ENCODE results near the gene GNG13. TPM values are rescaled to one million over a fixed set of nuclear protein-coding genes. Genes with fewer than 3 reads are reported as not detected.

The GNG13 gene
- total and polyA plus RNA-seq, 11 donors = not detected

DNA sequence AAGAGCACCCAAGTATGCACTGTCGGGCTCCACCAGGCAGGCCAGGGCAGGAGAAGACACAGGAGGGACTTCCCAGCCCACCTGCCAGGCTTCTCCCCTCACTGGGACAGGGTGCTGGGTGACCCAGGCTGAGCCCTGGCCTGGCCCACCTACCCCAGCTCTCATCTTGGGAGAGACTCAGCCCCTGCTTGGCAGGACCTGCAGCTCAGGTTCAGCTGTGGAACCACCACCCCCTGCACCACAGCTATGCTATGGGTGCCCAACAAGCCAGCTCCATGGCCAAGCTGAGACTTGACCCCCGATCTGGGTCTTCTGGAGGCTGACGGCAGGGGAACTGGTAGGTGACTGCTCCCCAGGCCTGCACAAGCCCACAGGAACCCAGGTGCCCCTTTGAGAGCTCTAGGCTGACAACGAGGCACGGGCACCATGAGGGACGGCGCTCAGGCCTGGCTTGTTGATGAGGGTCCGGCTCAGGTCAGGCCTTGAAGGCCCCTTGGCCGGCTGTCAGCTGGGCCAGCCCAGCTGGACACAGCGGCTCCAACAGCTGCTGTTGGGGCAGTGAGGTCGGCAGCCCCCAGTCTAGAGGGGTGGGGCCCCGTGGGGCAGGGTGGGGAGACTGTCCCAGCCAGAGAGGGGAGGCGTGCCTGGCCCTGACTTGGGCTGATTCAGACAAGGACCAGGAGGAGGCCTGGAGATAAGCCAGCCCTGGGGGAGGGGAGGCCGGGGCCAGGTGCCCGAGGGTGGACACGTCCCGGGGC is 17.0 kb downstream of the GNG13 start:
- Histone ChIP-seq H3K27ac (no peak overlapping the region), H3K9me3 (no peaks in the 10 kb centered on the region), H3K36me3 (peaks cover 0 to 11% (median 0%) of the 10 kb centered on the region in 9 donors), H3K4me1 (peaks cover 0 to 29% (median 10%) of the 10 kb centered on the region in 12 donors), H3K4me3 (no peak overlapping the region), H3K27me3 (peaks cover 2 to 44% (median 11%) of the 10 kb centered on the region in 9 donors)
- 27 to 36% (median 31%) methylated on average over 6 to 17 of the region's 17 CpGs for whole genome bisulfite sequencing, 4 donors
- intact Hi-C loops (cut with DNase I) = loop anchor here in 5 of 10 donors (2.0 kb wide), 1 partner anchor 73 kb away; no protein-coding TSS in a partner anchor
- DNase-seq = peak in 2 of 5 donors; percentile 55 to 58
- peak in 1 of 4 donors; percentile 4 for ATAC-seq
- no peak for TF ChIP-seq POLR2A (IDR thresholded peaks at IDR 0.05)
- TF ChIP-seq, protein P1, sequence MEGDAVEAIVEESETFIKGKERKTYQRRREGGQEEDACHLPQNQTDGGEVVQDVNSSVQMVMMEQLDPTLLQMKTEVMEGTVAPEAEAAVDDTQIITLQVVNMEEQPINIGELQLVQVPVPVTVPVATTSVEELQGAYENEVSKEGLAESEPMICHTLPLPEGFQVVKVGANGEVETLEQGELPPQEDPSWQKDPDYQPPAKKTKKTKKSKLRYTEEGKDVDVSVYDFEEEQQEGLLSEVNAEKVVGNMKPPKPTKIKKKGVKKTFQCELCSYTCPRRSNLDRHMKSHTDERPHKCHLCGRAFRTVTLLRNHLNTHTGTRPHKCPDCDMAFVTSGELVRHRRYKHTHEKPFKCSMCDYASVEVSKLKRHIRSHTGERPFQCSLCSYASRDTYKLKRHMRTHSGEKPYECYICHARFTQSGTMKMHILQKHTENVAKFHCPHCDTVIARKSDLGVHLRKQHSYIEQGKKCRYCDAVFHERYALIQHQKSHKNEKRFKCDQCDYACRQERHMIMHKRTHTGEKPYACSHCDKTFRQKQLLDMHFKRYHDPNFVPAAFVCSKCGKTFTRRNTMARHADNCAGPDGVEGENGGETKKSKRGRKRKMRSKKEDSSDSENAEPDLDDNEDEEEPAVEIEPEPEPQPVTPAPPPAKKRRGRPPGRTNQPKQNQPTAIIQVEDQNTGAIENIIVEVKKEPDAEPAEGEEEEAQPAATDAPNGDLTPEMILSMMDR (IDR thresholded peaks at IDR 0.05) = no peak

DNA sequence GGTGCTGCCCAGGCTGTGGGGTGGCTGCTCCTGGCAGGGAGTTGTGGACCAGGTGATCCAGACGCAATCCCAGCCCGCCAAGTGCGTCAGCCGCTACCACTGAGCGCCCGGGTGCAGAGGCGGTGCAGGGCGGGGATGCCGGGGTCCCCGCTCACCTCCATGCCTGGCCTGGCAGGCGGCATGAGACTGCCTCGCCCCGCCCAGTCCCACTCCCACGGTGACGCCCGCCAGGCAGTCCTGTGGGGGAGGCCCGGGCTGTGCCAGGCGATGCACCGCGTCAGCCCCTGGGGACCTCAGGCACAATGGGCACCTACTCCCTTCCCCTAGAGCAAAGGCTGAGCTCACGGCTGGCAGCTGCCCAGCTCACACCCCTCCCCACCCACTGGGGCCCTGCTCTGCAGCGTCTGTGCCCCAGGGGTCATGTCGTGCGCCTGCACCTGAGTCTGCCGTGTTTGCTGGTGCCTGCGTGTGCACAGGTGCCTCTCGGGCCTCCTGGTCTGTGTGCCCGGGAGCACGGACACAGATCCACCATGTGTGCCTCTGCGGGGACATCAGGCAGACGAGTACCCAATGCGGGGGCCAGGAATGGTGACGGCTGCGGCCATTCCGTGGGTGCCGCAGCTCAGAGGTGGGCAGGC is 17.6 kb downstream of the GNG13 start:
- H3K9me3 ChIP-seq = no peaks in the 10 kb centered on the region
- no peak overlapping the region for H3K27ac ChIP-seq
- no peak overlapping the region for H3K4me3 ChIP-seq
- H3K4me1 ChIP-seq = peaks cover 0 to 27% (median 10%) of the 10 kb centered on the region in 12 donors
- H3K27me3 ChIP-seq = peaks cover 7 to 49% (median 12%) of the 10 kb centered on the region in 9 donors
- WGBS, 4 donors = 72 to 80% (median 74%) methylated on average over 5 to 36 of the region's 36 CpGs
- no peak for ATAC-seq
- H3K36me3 ChIP-seq = peaks cover 0 to 11% (median 0%) of the 10 kb centered on the region in 9 donors
- intact Hi-C loops (cut with DNase I) = no loop called here
- no peak for TF ChIP-seq POLR2A (IDR thresholded peaks at IDR 0.05)
- TF ChIP-seq, protein P1 (IDR thresholded peaks at IDR 0.05) = no peak
- no peak for DNase-seq

DNA sequence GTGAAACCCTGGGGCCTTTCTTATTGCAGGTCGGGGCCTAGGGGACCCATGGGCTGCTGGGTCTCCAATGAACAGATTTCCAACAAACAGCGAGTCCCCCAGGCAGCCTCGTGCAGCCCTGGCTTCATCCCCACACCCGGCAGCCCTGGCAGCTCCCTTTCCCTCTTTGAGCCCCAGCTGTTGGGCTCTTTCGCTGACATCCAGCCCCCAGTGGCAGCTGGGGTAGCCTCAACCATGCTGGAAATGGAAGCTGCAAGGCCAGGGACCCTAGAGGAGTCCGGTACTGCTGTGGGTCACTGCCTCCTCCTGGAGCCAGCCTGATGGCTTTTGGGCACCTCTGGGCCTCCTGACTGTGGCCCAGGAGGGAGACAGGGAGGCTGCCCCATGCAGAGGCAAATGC is 18.3 kb downstream of the GNG13 start:
- no peak for ATAC-seq
- TF ChIP-seq POLR2A (IDR thresholded peaks at IDR 0.05) = no peak
- TF ChIP-seq, protein P1 (IDR thresholded peaks at IDR 0.05) = no peak
- Histone ChIP-seq H3K27ac (no peak overlapping the region), H3K4me1 (peaks cover 0 to 21% (median 5%) of the 10 kb centered on the region in 12 donors), H3K27me3 (peaks cover 7 to 49% (median 12%) of the 10 kb centered on the region in 9 donors), H3K36me3 (peaks cover 0 to 11% (median 0%) of the 10 kb centered on the region in 9 donors), H3K9me3 (no peaks in the 10 kb centered on the region), H3K4me3 (no peak overlapping the region)
- no peak for DNase-seq
- intact Hi-C loops (cut with DNase I) = no loop called here
- 52 to 64% (median 58%) methylated on average over 5 to 6 of the region's 6 CpGs for WGBS, 4 donors

DNA sequence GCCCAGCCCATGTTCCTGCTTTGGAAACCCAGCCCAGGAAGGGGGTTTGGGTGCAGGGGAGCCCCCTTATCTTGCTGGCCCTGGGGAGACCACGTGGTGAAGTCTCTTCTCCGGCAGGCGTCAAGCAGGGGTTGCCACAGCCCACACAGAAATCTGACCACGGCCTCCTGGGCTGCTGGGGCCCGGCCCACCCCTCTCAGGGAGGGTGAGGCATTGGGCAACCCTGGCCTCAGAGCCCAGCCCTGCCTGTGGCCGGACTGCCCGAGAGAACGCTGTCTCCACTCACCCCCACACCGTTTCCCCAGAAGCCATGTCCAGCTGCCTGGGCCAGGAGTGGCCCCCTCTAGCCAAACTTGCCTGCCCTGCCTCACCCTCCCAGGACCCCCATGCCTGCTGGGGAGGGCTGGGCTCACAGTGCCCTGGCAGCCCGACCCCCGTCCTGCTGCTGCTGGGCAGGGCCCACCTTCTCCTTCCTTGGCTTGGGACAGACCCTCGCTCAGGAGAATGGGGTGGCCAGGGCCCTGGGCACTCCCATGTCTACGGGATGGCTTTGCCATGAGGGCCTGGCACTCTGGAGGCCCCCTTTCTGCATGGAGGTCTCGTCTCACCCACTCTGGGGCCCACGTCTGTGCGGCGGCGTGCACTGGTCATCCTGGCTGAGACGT is 19.1 kb downstream of the GNG13 start:
- H3K4me1 ChIP-seq = peaks cover 0 to 16% (median 0%) of the 10 kb centered on the region in 12 donors
- H3K4me3 ChIP-seq = no peak overlapping the region
- 54 to 81% (median 65%) methylated on average over 7 to 19 of the region's 19 CpGs for WGBS, 4 donors
- peaks cover 0 to 8% (median 0%) of the 10 kb centered on the region in 9 donors for H3K36me3 ChIP-seq
- intact Hi-C loops (cut with DNase I) = no loop called here
- no peaks in the 10 kb centered on the region for H3K9me3 ChIP-seq
- DNase-seq (no peak), ATAC-seq (no peak)
- H3K27me3 ChIP-seq = peaks cover 7 to 49% (median 12%) of the 10 kb centered on the region in 9 donors
- TF ChIP-seq, protein P1 (IDR thresholded peaks at IDR 0.05) = no peak
- TF ChIP-seq POLR2A (IDR thresholded peaks at IDR 0.05) = no peak
- no peak overlapping the region for H3K27ac ChIP-seq

All from heart left ventricle (tissue), 16 donors.